Neural cell (in vitro differentiated cells): ENCODE results near the gene METTL6. TPM values are rescaled to one million over a fixed set of nuclear protein-coding genes. Genes with fewer than 3 reads are reported as not detected.

Experiments used
- H2AFZ ChIP-seq: fragments of 200-600, 300-800 bp; sonication (generic), shearing (Covaris generic); 2 replicates; pipeline ENCODE4 v1.6.0; 2014; ENCODE audit warnings: low read depth, mild to moderate bottlenecking, antibody characterized with exemption, low read length, moderate library complexity
- H3F3A ChIP-seq: fragments of 200-600 bp; shearing (Covaris generic); 2 replicates; pipeline ENCODE4 v1.6.1; 2016; ENCODE audit warnings: mild to moderate bottlenecking, moderate library complexity, mixed read lengths, antibody characterized with exemption, low read length; ENCODE audit not compliant: insufficient read depth, poor library complexity, severe bottlenecking
- H3K27ac ChIP-seq: fragments of 200-600, 300-800 bp; sonication (generic), shearing (Covaris generic); 2 replicates; pipeline ENCODE4 v1.5.1; 2014; ENCODE audit warnings: mild to moderate bottlenecking, low read length, moderate library complexity
- H3K27me3 ChIP-seq: fragments of 300-800, 200-600 bp; sonication (generic), shearing (Covaris generic); 2 replicates; pipeline ENCODE4 v1.6.0; 2014; ENCODE audit warnings: mild to moderate bottlenecking, low read depth, low read length, moderate library complexity; ENCODE audit not compliant: insufficient read depth
- H3K36me3 ChIP-seq: fragments of 300-800, 200-600 bp; sonication (generic), shearing (Covaris generic); 2 replicates; pipeline ENCODE4 v1.5.1; 2014; ENCODE audit warnings: mild to moderate bottlenecking, antibody characterized with exemption, low read length, moderate library complexity; ENCODE audit not compliant: insufficient read depth
- H3K4me2 ChIP-seq: fragments of 300-800, 200-600 bp; sonication (generic), shearing (Covaris generic); 2 replicates; pipeline ENCODE4 v1.6.0; 2014; ENCODE audit warnings: mild to moderate bottlenecking, low read length
- H3K4me3 ChIP-seq: fragments of 300-800, 200-600 bp; sonication (generic), shearing (Covaris generic); 2 replicates; pipeline ENCODE4 v1.5.1; 2014; ENCODE audit warnings: mild to moderate bottlenecking, low read length, moderate library complexity
- H3K79me2 ChIP-seq: fragments of 200-600 bp; shearing (Covaris generic); replicated peaks from 2 replicates; pipeline ENCODE4 v1.6.0; 2014; ENCODE audit warnings: mild to moderate bottlenecking, low read length, moderate library complexity; ENCODE audit not compliant: insufficient read depth
- H3K9ac ChIP-seq: fragments of 300-800, 200-600 bp; sonication (generic), shearing (Covaris generic); 2 replicates; pipeline ENCODE4 v1.6.1; 2016; ENCODE audit warnings: mild to moderate bottlenecking, low read length, mixed read lengths
- H3K9me2 ChIP-seq: fragments of 200-600 bp; shearing (Covaris generic); 2 replicates; pipeline ENCODE4 v1.6.1; 2016; ENCODE audit warnings: mild to moderate bottlenecking, low read length, mixed read lengths; ENCODE audit not compliant: insufficient read depth
- H3K9me3 ChIP-seq: fragments of 200-600, 300-800 bp; sonication (generic), shearing (Covaris generic); 2 replicates; pipeline ENCODE4 v1.6.1; 2016; ENCODE audit warnings: mild to moderate bottlenecking, mixed run types, low read length, moderate library complexity, mixed read lengths
- H4K20me1 ChIP-seq: fragments of 200-600 bp; shearing (Covaris generic); 2 replicates; pipeline ENCODE4 v1.6.1; 2016; ENCODE audit warnings: mild to moderate bottlenecking, mixed run types; ENCODE audit not compliant: insufficient read depth
- CTCF ChIP-seq: fragments of 450-650 bp; IDR thresholded peaks from 2 replicates; pipeline ENCODE4 v1.5.1; 2014; ENCODE audit warnings: antibody characterized with exemption, mild to moderate bottlenecking, moderate library complexity; ENCODE audit not compliant: poor library complexity, severe bottlenecking
- EP300 ChIP-seq: fragments of 450-650 bp; conservative IDR thresholded peaks from 2 replicates; pipeline ENCODE4 v1.6.1; 2014; ENCODE audit warnings: antibody characterized with exemption, mild to moderate bottlenecking, moderate library complexity; ENCODE audit not compliant: poor library complexity, severe bottlenecking
- EZH2 ChIP-seq: fragments of 200-600, 300-800 bp; shearing (Covaris generic), sonication (generic); IDR thresholded peaks from 2 replicates; pipeline ENCODE4 v1.6.1; 2014; ENCODE audit warnings: antibody characterized with exemption, low read length, borderline replicate concordance, mild to moderate bottlenecking; ENCODE audit not compliant: insufficient read depth, poor library complexity, severe bottlenecking
- MXI1 ChIP-seq: fragments of 450-650 bp; conservative IDR thresholded peaks from 2 replicates; pipeline ENCODE4 v1.6.1; 2014; ENCODE audit warnings: antibody characterized with exemption, mild to moderate bottlenecking; ENCODE audit not compliant: poor library complexity, severe bottlenecking
- POLR2AphosphoS5 ChIP-seq: IDR thresholded peaks from 2 replicates; pipeline ENCODE4 v1.6.1; 2012
- RAD21 ChIP-seq: fragments of 450-650 bp; conservative IDR thresholded peaks from 2 replicates; pipeline ENCODE4 v1.6.1; 2014; ENCODE audit warnings: antibody characterized with exemption, mild to moderate bottlenecking, moderate library complexity
- REST ChIP-seq: IDR thresholded peaks from 2 replicates; pipeline ENCODE4 v1.6.1; 2012; ENCODE audit warnings: borderline replicate concordance
- SMC3 ChIP-seq: fragments of 450-650 bp; conservative IDR thresholded peaks from 2 replicates; pipeline ENCODE4 v1.6.1; 2014; ENCODE audit warnings: antibody characterized with exemption, mild to moderate bottlenecking, moderate library complexity; ENCODE audit not compliant: poor library complexity
- TAF1 ChIP-seq: IDR thresholded peaks from 2 replicates; pipeline ENCODE4 v1.6.1; 2012; ENCODE audit warnings: low read depth
- polyA plus RNA-seq: library from polyadenylated mRNA; depleted of rRNA; stranded (reverse); fragments of >200 nt; gene quantifications from 2 replicates; pipeline ENCODE4 v1.2.3, GENCODE V29; 2014

The METTL6 gene
- polyA plus RNA-seq, 1 donor from 2014 or later, result 60.8 TPM

GRCh38 chr3:15475161-15475560, 47.8 kb upstream of the METTL6 start:
- no peak overlapping the region for H3K9ac ChIP-seq
- no peak for TF ChIP-seq POLR2AphosphoS5
- TF ChIP-seq SMC3, result no peak
- no peak for TF ChIP-seq REST
- TF ChIP-seq EZH2, result no peak
- TF ChIP-seq TAF1, result no peak
- no peak for TF ChIP-seq CTCF
- TF ChIP-seq EP300, result no peak
- TF ChIP-seq MXI1, result no peak
- TF ChIP-seq RAD21, result no peak
- no peaks in the 10 kb centered on the region for H3K9me2 ChIP-seq

GRCh38 chr3:15471861-15472260, 44.5 kb upstream of the METTL6 start:
- Histone ChIP-seq H3K9me3 (no peaks in the 10 kb centered on the region), H4K20me1 (no peaks in the 10 kb centered on the region), H3K27ac (no peak overlapping the region), H2AFZ (no peak overlapping the region), H3K27me3 (no peaks in the 10 kb centered on the region), H3K4me3 (no peak overlapping the region), H3K79me2 (no peaks in the 10 kb centered on the region), H3K36me3 (no peaks in the 10 kb centered on the region), H3F3A (no peaks in the 10 kb centered on the region), H3K4me2 (no peak overlapping the region), H3K9me2 (no peaks in the 10 kb centered on the region), H3K9ac (no peak overlapping the region)
- TF ChIP-seq RAD21 (no peak), SMC3 (no peak), TAF1 (no peak), MXI1 (no peak), EZH2 (no peak), POLR2AphosphoS5 (no peak), EP300 (no peak), CTCF (no peak), REST (no peak)

More at GRCh38 chr3:15475161-15475560, 47.8 kb upstream of the METTL6 start:
- Histone ChIP-seq H3K9me3 (no peaks in the 10 kb centered on the region), H3K79me2 (no peaks in the 10 kb centered on the region), H3K27me3 (no peaks in the 10 kb centered on the region), H3K27ac (no peak overlapping the region), H3K4me3 (no peak overlapping the region), H2AFZ (no peak overlapping the region), H3K4me2 (no peak overlapping the region), H3F3A (no peaks in the 10 kb centered on the region), H4K20me1 (no peaks in the 10 kb centered on the region), H3K36me3 (no peaks in the 10 kb centered on the region)
